Activated naive CD4-positive, alpha-beta T cell treated with anti-CD3 and anti-CD28 coated beads, Interleukin-2, amount 10 ng/mL, durations not matched to agents 7 days and 5 days (primary cell): ENCODE data around the gene HDAC2.
"Not testable (repeated sequence)": the region's sequence is repeated elsewhere in the genome, so short reads cannot be mapped to it uniquely, and the experiment has no call there.

Experiments used
- CTCF ChIA-PET: fragments of 350-600 bp; sonication (Branson Sonifier 250); formaldehyde crosslinking; loops from one replicate; lab custom pipeline; 2021; ENCODE audit warnings: antibody characterized with exemption; lab: Charles Lee
- DNase-seq: peaks from one replicate; pipeline ENCODE4 v3.0.0-alpha.2; 2020
- H3K27ac Mint-ChIP-seq: one replicate; pipeline ENCODE4 v1.8.0; 2021; ENCODE audit warnings: mild to moderate bottlenecking, moderate library complexity, mixed read lengths
- H3K27me3 Mint-ChIP-seq: one replicate; pipeline ENCODE4 v1.8.0; 2021; ENCODE audit warnings: mild to moderate bottlenecking, mixed read lengths
- H3K36me3 Mint-ChIP-seq: one replicate; pipeline ENCODE4 v1.8.0; 2021; ENCODE audit warnings: mixed read lengths
- H3K4me1 Mint-ChIP-seq: one replicate; pipeline ENCODE4 v1.8.0; 2021; ENCODE audit warnings: mixed read lengths
- H3K4me3 Mint-ChIP-seq: one replicate; pipeline ENCODE4 v1.8.0; 2021; ENCODE audit warnings: mild to moderate bottlenecking, moderate library complexity, mixed read lengths
- H3K9me3 Mint-ChIP-seq: one replicate; pipeline ENCODE4 v1.8.0; 2021; ENCODE audit warnings: mixed read lengths

The HDAC2 gene

GRCh38 chr6:113959235-113959634 is 11.7 kb downstream of the HDAC2 start:
- H3K27me3 Mint-ChIP-seq: no peaks in the 10 kb centered on the region
- H3K4me1 Mint-ChIP-seq: peaks cover under 1% of the 10 kb centered on the region
- CTCF ChIA-PET: interaction anchor here (1.5 to 1.9 kb wide), 2 partner anchors 14 to 21 kb away, joined by 3 to 4 read pairs; no protein-coding TSS in a partner anchor

DNA sequence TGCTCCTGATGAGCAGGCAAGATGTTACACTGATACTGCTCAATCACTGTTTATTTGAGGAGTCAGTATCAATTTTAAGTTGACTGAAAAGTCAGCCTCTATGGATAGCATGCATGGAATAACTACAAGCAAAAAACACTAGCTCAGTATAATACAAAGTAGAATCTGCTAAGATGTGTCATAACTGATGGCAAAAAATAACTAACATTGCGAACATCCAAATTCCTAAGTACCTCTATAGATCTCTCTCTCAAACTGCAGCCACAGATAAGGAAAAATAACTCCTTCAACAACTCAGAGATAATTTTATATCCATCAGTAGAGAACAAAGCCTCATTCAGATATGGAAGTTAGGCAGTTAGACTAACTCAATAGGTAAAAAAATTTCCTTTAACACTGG is 16.3 kb downstream of the HDAC2 start:
- DNase-seq: no peak
- Mint-ChIP-seq H3K27me3 (no peaks in the 10 kb centered on the region), H3K9me3 (no peaks in the 10 kb centered on the region), H3K4me3 (no peak overlapping the region), H3K36me3 (peaks cover 40% of the 10 kb centered on the region), H3K4me1 (no peaks in the 10 kb centered on the region), H3K27ac (no peak overlapping the region)
- CTCF ChIA-PET: no interaction called here

More at GRCh38 chr6:113959235-113959634, 11.7 kb downstream of the HDAC2 start:
- no peak for DNase-seq
- Mint-ChIP-seq H3K9me3 (no peaks in the 10 kb centered on the region), H3K27ac (no peak overlapping the region), H3K4me3 (no peak overlapping the region), H3K36me3 (peaks cover 25% of the 10 kb centered on the region)

DNA sequence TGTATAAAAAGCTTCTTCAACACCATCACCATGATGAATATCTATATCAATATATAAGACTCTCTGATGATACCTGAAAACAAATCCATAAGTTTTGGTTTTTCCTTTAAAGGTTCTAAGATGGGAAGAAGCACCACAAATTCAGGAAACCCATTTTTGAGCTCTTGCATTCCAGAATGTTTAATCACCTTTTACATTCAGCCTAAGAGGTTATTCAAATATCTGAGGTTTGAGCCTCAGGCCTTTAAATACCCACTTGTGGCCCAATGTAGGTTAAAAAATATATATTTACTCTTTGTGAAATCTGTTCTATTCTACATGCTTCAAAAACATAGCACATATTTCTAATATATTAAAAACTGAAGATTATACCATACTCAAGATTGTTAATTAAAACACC is 17.6 kb downstream of the HDAC2 start:
- no peaks in the 10 kb centered on the region for H3K9me3 Mint-ChIP-seq
- DNase-seq: no peak
- no peak overlapping the region for H3K27ac Mint-ChIP-seq
- CTCF ChIA-PET: no interaction called here
- H3K36me3 Mint-ChIP-seq: peaks cover 36% of the 10 kb centered on the region
- no peaks in the 10 kb centered on the region for H3K27me3 Mint-ChIP-seq
- no peaks in the 10 kb centered on the region for H3K4me1 Mint-ChIP-seq
- H3K4me3 Mint-ChIP-seq: no peak overlapping the region

DNA sequence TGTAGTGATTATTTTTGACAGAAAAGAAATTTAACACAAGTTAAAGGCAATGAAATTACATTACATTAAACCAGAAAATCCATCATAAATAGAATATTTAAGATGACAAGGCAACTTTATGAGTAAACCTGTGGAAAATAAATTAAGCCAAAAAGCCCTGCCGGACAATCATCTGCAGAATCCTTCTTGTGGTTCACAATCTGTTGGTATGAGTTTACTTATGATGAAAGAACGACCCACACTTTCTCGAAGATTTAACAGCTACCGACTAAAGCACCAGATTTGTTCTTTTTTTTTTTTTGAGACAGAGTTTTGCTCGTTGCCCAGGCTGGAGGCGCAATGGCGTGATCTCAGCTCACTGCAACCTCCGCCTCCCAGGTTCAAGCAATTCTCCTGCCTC is 21.4 kb downstream of the HDAC2 start:
- H3K9me3 Mint-ChIP-seq: no peaks in the 10 kb centered on the region
- H3K27me3 Mint-ChIP-seq: no peaks in the 10 kb centered on the region
- H3K4me3 Mint-ChIP-seq: no peak overlapping the region
- DNase-seq: no peak
- peaks cover 30% of the 10 kb centered on the region for H3K36me3 Mint-ChIP-seq
- CTCF ChIA-PET: no interaction called here
- no peaks in the 10 kb centered on the region for H3K4me1 Mint-ChIP-seq
- no peak overlapping the region for H3K27ac Mint-ChIP-seq

- Mint-ChIP-seq H3K9me3 (no peaks in the 10 kb centered on the region), H3K36me3 (peaks cover 42% of the 10 kb centered on the region), H3K4me3 (no peak overlapping the region), H3K27me3 (no peaks in the 10 kb centered on the region), H3K4me1 (no peaks in the 10 kb centered on the region), H3K27ac (no peak overlapping the region)
- CTCF ChIA-PET: no interaction called here
- no peak for DNase-seq
Measured at GRCh38 chr6:113944701-113945100, 26.2 kb downstream of the HDAC2 start.

- Mint-ChIP-seq H3K4me3 (no peak overlapping the region), H3K27me3 (no peaks in the 10 kb centered on the region), H3K36me3 (peaks cover 38% of the 10 kb centered on the region), H3K4me1 (no peaks in the 10 kb centered on the region), H3K27ac (no peak overlapping the region), H3K9me3 (no peaks in the 10 kb centered on the region)
- CTCF ChIA-PET: interaction anchor here (1.7 kb wide), 1 partner anchor 30 kb away, joined by 4 read pairs; no protein-coding TSS in a partner anchor
- DNase-seq: no peak
Measured at GRCh38 chr6:113939825-113940224, 31.1 kb downstream of the HDAC2 start.

DNA sequence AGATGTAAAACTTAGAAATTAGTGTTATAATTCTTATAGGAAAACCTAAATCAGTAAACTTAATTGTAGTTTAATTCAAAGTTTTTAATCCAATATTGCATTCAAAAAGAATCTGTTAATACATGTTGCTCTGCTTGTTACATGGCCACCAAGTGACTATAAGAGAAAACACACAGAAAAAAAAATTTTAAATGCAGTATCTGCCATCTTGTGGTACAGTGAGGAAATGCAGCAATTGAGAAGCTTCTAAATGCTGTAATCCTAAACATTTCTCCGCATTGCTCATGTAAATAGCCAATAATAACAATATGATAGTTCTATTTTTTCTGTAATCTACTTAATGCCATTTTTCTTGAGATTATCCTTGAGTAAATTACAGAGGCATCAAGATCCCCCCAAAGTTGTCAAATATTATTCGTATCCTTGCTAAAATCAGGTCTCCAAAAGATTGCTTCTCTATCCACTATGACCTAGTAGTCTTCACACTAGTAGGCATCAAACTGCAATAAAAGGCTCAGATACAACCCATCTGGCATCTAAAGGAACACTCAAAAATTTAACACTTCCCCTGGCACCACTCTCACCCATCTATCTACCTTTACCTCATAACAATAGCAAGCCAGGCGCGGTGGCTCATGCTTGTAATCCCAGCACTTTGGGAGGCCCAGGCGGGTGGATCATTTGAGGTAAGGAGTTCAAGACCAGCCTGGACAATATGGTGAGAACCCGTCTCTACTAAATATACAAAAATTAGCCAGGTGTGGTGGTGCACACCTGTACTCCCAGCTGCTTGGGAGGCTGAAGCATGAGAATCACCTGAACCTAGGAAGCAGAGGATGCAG is 34.6 kb downstream of the HDAC2 start:
- H3K27me3 Mint-ChIP-seq: no peaks in the 10 kb centered on the region
- H3K36me3 Mint-ChIP-seq: peaks cover 21% of the 10 kb centered on the region
- CTCF ChIA-PET: interaction anchor here (0.8 to 2.1 kb wide), 3 partner anchors 16 to 172 kb away, joined by 3 to 7 read pairs (median 6); no protein-coding TSS in a partner anchor
- no peak overlapping the region for H3K27ac Mint-ChIP-seq
- H3K9me3 Mint-ChIP-seq: no peaks in the 10 kb centered on the region
- no peak for DNase-seq
- no peak overlapping the region for H3K4me3 Mint-ChIP-seq
- no peaks in the 10 kb centered on the region for H3K4me1 Mint-ChIP-seq

- H3K27me3 Mint-ChIP-seq: peaks cover 13% of the 10 kb centered on the region
- H3K9me3 Mint-ChIP-seq: peaks cover 11% of the 10 kb centered on the region
- CTCF ChIA-PET: no interaction called here
- peaks cover 11% of the 10 kb centered on the region for H3K36me3 Mint-ChIP-seq
- no peaks in the 10 kb centered on the region for H3K4me1 Mint-ChIP-seq
- no peak overlapping the region for H3K4me3 Mint-ChIP-seq
- H3K27ac Mint-ChIP-seq: no peak overlapping the region
- DNase-seq: no peak
Measured at GRCh38 chr6:113934101-113934500, 36.8 kb downstream of the HDAC2 start.

DNA sequence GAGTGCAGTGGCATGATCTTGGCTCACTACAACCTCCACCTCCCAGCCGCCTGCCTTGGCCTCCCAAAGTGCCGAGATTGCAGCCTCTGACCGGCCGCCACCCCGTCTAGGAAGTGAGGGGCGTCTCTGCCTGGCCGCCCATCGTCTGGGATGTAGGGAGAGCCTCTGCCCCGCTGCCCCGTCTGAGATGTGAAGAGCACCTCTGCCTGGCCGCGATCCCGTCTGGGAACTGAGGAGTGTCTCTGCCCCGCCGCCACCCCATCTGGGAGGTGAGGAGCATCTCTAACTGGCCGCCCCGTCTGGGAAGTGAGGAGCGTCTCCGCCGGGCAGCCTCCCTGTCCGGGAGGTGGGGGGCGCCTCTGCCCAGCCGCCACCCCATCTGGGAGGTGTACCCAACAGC is 39.0 kb downstream of the HDAC2 start:
- H3K4me3 Mint-ChIP-seq: not testable (repeated sequence)
- peaks cover 13% of the 10 kb centered on the region for H3K27me3 Mint-ChIP-seq

GRCh38 chr6:113930183-113930582 is 40.8 kb downstream of the HDAC2 start:
- Mint-ChIP-seq H3K4me3 (no peak overlapping the region), H3K4me1 (no peaks in the 10 kb centered on the region), H3K36me3 (peaks cover 5% of the 10 kb centered on the region), H3K9me3 (peaks cover 11% of the 10 kb centered on the region), H3K27ac (no peak overlapping the region), H3K27me3 (peaks cover 13% of the 10 kb centered on the region)
- DNase-seq: no peak
- CTCF ChIA-PET: no interaction called here

More for the DNA sequence above, 39.0 kb downstream of the HDAC2 start:
- H3K9me3 Mint-ChIP-seq: peaks cover 11% of the 10 kb centered on the region
- H3K27ac Mint-ChIP-seq, H3K4me1 Mint-ChIP-seq, CTCF ChIA-PET, DNase-seq, H3K36me3 Mint-ChIP-seq: not testable (repeated sequence)

- peaks cover 11% of the 10 kb centered on the region for H3K9me3 Mint-ChIP-seq
- H3K4me3 Mint-ChIP-seq: no peak overlapping the region
- CTCF ChIA-PET: no interaction called here
- no peak overlapping the region for H3K27ac Mint-ChIP-seq
- no peaks in the 10 kb centered on the region for H3K36me3 Mint-ChIP-seq
- no peaks in the 10 kb centered on the region for H3K4me1 Mint-ChIP-seq
- H3K27me3 Mint-ChIP-seq: peaks cover 20% of the 10 kb centered on the region
- DNase-seq: no peak
Measured at GRCh38 chr6:113927001-113927400, 43.9 kb downstream of the HDAC2 start.

GRCh38 chr6:113925378-113925777 is 45.6 kb downstream of the HDAC2 start:
- Mint-ChIP-seq H3K27me3 (peaks cover 16% of the 10 kb centered on the region), H3K27ac (no peak overlapping the region), H3K4me3 (no peak overlapping the region), H3K36me3 (no peaks in the 10 kb centered on the region), H3K9me3 (peaks cover 10% of the 10 kb centered on the region), H3K4me1 (peaks cover 10% of the 10 kb centered on the region)
- CTCF ChIA-PET: no interaction called here
- DNase-seq: no peak

- DNase-seq: no peak
- Mint-ChIP-seq H3K27me3 (peaks cover 8% of the 10 kb centered on the region), H3K36me3 (no peaks in the 10 kb centered on the region), H3K9me3 (peaks cover under 1% of the 10 kb centered on the region), H3K4me1 (peaks cover 10% of the 10 kb centered on the region), H3K27ac (no peak overlapping the region), H3K4me3 (no peak overlapping the region)
- CTCF ChIA-PET: no interaction called here
Measured at GRCh38 chr6:113924312-113924723, 46.6 kb downstream of the HDAC2 start.

DNA sequence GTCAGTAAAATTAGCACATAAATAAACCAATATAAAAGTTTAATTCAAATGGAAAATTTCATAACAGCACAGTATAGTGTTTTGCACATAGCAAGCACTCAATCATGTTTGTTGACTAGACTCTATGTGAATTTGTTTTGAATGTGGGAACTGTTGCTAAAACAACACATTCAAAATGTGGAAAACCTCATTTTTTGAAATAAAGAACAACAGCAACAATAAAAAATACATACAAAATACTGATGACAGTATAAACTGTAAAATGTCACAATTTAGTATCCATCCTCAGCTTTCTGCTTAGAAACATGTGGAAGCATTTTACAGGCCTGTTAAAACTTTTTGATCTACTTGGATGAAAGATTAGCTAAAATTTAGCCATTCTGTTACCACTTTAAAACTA is 47.4 kb downstream of the HDAC2 start:
- Mint-ChIP-seq H3K36me3 (no peaks in the 10 kb centered on the region), H3K4me3 (no peak overlapping the region), H3K9me3 (no peaks in the 10 kb centered on the region), H3K4me1 (peaks cover 10% of the 10 kb centered on the region), H3K27me3 (peaks cover 6% of the 10 kb centered on the region), H3K27ac (no peak overlapping the region)
- no peak for DNase-seq
- CTCF ChIA-PET: no interaction called here
